ENCODE data around the gene ACTN3. TPM values are rescaled to one million over a fixed set of nuclear protein-coding genes. Genes with fewer than 3 reads are reported as not detected.

The ACTN3 gene
- polyA plus RNA-seq, 2 of the 4 experiments (the other 2 are of a cell fraction): not detected

DNA sequence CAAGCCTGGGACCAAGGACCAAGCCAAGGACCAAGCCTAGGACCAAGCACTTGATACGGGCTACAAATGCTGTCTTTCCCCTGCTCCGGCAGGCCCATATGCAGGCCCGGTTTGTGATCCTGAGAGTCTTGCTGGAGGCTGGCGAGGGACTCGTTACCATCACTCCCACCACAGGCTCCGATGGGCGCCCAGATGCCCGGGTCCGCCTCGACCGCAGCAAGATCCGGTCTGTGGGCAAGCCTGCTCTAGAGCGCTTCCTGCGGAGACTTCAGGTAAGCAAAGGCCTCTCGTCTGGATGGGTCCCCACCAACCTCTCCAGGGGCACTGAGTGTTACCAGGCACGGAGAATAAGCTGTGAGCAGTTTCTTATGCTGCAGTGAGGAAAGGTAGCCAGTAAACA is 49.5 kb upstream of the ACTN3 start:
- POLR2A ChIA-PET: no interaction called here
- TF ChIP-seq CEBPB (IDR thresholded peaks at IDR 0.05) (no peak), EP300 (IDR thresholded peaks at IDR 0.05) (no peak), EHF (CRISPR knock-in tag; IDR thresholded peaks at IDR 0.05) (no peak), JUNB (IDR thresholded peaks at IDR 0.05) (no peak), RFX5 (IDR thresholded peaks at IDR 0.05) (no peak), MAFK (IDR thresholded peaks at IDR 0.05; ENCODE audit: partially characterized antibody) (no peak), ELK1 (IDR thresholded peaks at IDR 0.05; ENCODE audit: low read depth, low read length) (no peak)
- DNase-seq (ENCODE audit: low read depth in 1 of 2, low spot score in 1 of 2) (no peak), FAIRE-seq (no peak), ATAC-seq (no peak)
- CTCF ChIA-PET: interaction anchor here (0.9 to 1.4 kb wide), 3 partner anchors 11 to 337 kb away, joined by 3 read pairs; no protein-coding TSS in a partner anchor
- H3K4me1 ChIP-seq: no peaks in the 10 kb centered on the region
- no peak overlapping the region for H3K4me2 ChIP-seq
- H3K9me3 ChIP-seq: no peaks in the 10 kb centered on the region
- WGBS (ENCODE audit: missing lambda C conversion rate): 97% methylated on average over 16 of the region's 16 CpGs
- H3K27ac ChIP-seq: no peak overlapping the region
- H3K4me3 ChIP-seq: no peak overlapping the region

DNA sequence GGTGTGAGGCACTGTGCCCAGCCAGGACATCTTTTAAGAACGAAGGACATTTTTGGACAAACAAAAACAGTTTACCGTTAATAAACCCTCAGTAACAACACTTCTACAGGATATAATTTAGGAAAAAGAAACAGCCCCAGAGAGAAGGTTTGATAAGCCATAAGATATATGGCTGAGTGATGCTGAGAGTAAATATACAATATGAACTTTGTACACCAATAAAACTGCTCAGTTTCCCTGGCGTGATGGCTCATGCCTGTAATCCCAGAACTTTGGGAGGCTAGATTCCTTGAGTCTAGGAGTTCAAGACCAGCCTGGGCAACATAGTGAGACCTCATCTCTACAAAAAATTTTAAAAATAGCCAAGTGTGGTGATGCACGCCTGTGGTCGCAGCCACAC is 48.2 kb upstream of the ACTN3 start:
- DNase-seq (ENCODE audit: low read depth in 1 of 2, low spot score in 1 of 2) (no peak), ATAC-seq (no peak), FAIRE-seq (no peak)
- POLR2A ChIA-PET: no interaction called here
- CTCF ChIA-PET: no interaction called here
- Histone ChIP-seq H3K9me3 (no peaks in the 10 kb centered on the region), H3K4me1 (no peaks in the 10 kb centered on the region), H3K4me3 (no peak overlapping the region), H3K4me2 (no peak overlapping the region), H3K27ac (no peak overlapping the region)
- WGBS (ENCODE audit: missing lambda C conversion rate): 86% methylated on average over 5 of the region's 5 CpGs
- TF ChIP-seq CBX2 (IDR thresholded peaks at IDR 0.05; ENCODE audit: borderline replicate concordance, low read depth) (no peak), FOXS1 (CRISPR knock-in tag; IDR thresholded peaks at IDR 0.05) (no peak)

DNA sequence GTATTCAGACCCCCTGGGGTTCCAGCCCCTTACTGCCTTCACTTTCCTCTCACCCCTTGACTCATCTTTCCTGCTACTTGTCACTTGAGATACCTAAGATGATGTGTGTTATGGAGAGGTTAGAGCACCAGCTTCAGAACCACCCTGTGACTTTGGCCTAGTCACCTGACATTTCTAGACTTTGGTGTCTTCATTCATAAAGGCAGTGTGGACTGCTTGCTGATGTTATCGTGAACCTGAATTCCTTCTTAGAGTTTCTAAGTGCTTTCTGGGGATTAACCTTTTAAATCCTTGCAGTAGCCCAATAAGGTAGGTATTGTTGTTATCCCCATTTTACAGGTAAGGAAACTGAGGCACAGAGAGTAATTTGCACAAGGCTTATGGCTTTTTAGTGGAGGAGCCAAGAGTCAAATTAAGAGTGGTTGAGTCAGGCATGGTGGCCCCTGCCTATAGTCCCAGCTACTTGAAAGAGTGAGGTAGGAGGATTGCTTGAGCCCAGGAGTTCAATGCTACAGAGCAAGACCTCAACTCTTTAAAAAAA is 41.4 kb upstream of the ACTN3 start:
- H3K9me3 ChIP-seq: no peaks in the 10 kb centered on the region
- H3K4me3 ChIP-seq: no peak overlapping the region
- no peak overlapping the region for H3K4me2 ChIP-seq
- no peak overlapping the region for H3K27ac ChIP-seq
- POLR2A ChIA-PET: no interaction called here
- FAIRE-seq (no peak), DNase-seq (ENCODE audit: low read depth in 1 of 2, low spot score in 1 of 2) (no peak), ATAC-seq (no peak)
- H3K4me1 ChIP-seq: peaks cover 3% of the 10 kb centered on the region; the same call in 1 of the 3 replicates
- CTCF ChIA-PET: interaction anchor here (0.9 to 1.6 kb wide), 2 partner anchors 14 to 228 kb away, joined by 3 to 6 read pairs; no protein-coding TSS in a partner anchor
- TF ChIP-seq ZC3H11A (IDR thresholded peaks at IDR 0.05) (no peak), HOXB5 (CRISPR knock-in tag; IDR thresholded peaks at IDR 0.05) (no peak), CHD4 (IDR thresholded peaks at IDR 0.05; ENCODE audit: borderline replicate concordance) (no peak), FOXS1 (CRISPR knock-in tag; IDR thresholded peaks at IDR 0.05) (no peak), ZNF302 (CRISPR knock-in tag; IDR thresholded peaks at IDR 0.05) (no peak)
- TF ChIP-seq, protein P1, sequence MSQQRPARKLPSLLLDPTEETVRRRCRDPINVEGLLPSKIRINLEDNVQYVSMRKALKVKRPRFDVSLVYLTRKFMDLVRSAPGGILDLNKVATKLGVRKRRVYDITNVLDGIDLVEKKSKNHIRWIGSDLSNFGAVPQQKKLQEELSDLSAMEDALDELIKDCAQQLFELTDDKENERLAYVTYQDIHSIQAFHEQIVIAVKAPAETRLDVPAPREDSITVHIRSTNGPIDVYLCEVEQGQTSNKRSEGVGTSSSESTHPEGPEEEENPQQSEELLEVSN (IDR thresholded peaks at IDR 0.05; ENCODE audit: borderline replicate concordance, low read depth): no peak
- 88% methylated on average over 1 of the region's 1 CpG for WGBS (ENCODE audit: missing lambda C conversion rate)

DNA sequence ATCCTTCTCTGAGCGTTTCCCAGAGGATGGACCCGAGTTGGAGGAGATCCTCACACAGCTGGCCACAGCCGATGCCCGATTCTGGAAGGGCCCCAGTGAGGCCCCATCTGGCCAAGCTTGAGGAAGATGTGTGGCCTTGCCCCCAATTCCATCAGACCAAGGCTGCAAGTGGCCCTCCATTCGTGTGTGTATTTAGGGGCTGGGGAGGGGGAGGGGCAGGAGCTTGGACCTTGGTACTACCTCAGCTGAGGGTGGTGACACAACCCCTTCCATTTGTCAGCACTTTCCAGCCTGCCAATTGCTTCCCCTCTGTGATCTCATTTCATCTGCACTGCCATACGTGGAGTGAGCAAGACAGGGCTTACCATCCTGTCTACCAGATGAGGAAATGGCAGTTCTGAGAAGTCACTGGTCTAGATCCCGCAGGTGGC is 37.6 kb upstream of the ACTN3 start:
- Histone ChIP-seq H3K4me3 (no peak overlapping the region), H3K9me3 (no peaks in the 10 kb centered on the region), H3K4me1 (peaks cover 9% of the 10 kb centered on the region; the same call in 2 of the 3 replicates), H3K4me2 (no peak overlapping the region), H3K27ac (no peak overlapping the region)
- 88% methylated on average over 4 of the region's 7 CpGs for WGBS (ENCODE audit: missing lambda C conversion rate)
- DNase-seq (ENCODE audit: low read depth in 1 of 2, low spot score in 1 of 2) (no peak), ATAC-seq (no peak), FAIRE-seq (no peak)
- POLR2A ChIA-PET: interaction anchor here (1.3 kb wide), 1 partner anchor 29 kb away, joined by 5 read pairs; the partner anchor contains the start of gene DPP3
- CTCF ChIA-PET: interaction anchor here (0.6 to 2.0 kb wide), 5 partner anchors 18 to 83 kb away, joined by 3 to 6 read pairs (median 4); partner anchors contain the start of genes CCDC87 and CCS
- TF ChIP-seq SREBF2 (IDR thresholded peaks at IDR 0.05) (no peak), CTCF (IDR thresholded peaks at IDR 0.05) (no peak), USF2 (IDR thresholded peaks at IDR 0.05) (no peak), EP300 (IDR thresholded peaks at IDR 0.05) (no peak), HMGXB4 (CRISPR knock-in tag; IDR thresholded peaks at IDR 0.05; ENCODE audit: borderline replicate concordance) (no peak), RCOR1 (IDR thresholded peaks at IDR 0.05; ENCODE audit: low read depth, low read length) (no peak), FOSB (CRISPR knock-in tag; IDR thresholded peaks at IDR 0.05) (no peak), ESRRA (IDR thresholded peaks at IDR 0.05; ENCODE audit: borderline replicate concordance, low read length) (no peak), NFE2L2 (conservative IDR thresholded peaks at IDR 0.05; ENCODE audit: low read length) (no peak)
- TF ChIP-seq, protein P2, sequence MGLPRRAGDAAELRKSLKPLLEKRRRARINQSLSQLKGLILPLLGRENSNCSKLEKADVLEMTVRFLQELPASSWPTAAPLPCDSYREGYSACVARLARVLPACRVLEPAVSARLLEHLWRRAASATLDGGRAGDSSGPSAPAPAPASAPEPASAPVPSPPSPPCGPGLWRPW (IDR thresholded peaks at IDR 0.05): no peak

Measured in A549 (cell line).